Sigmoid colon (tissue), 4 donors: Measurements from ENCODE around the gene CTNND2.

Source experiments
- EP300 ChIP-seq, 4 donors: sonication (generic); formaldehyde crosslinking; IDR thresholded peaks; one replicate each; pipeline ENCODE4 v1.6.1; 2017; ENCODE audit warnings: antibody characterized with exemption in 4 of 4
- POLR2A ChIP-seq, 2 donors: fragments of 450-650 bp; IDR thresholded peaks; one replicate each; pipeline ENCODE4 v1.6.1; 2016; ENCODE audit warnings: antibody characterized with exemption in 2 of 2, mild to moderate bottlenecking in 2 of 2, moderate library complexity in 2 of 2
- POLR2AphosphoS5 ChIP-seq, 4 donors: sonication (generic); formaldehyde crosslinking; IDR thresholded peaks; one replicate each; pipeline ENCODE4 v1.6.1; 2017; ENCODE audit warnings: antibody characterized with exemption in 4 of 4
- TF ChIP-seq, protein P1 (sequence below), 4 experiments: fragments of 450-650 bp in 3 of 4; fragments of 200-600 bp in 1 of 4; IDR thresholded peaks; one replicate each; pipeline ENCODE4 v1.5.1; 2016 to 2019; ENCODE audit warnings: antibody characterized with exemption in 4 of 4, mild to moderate bottlenecking in 3 of 4, moderate library complexity in 2 of 4

DNA sequence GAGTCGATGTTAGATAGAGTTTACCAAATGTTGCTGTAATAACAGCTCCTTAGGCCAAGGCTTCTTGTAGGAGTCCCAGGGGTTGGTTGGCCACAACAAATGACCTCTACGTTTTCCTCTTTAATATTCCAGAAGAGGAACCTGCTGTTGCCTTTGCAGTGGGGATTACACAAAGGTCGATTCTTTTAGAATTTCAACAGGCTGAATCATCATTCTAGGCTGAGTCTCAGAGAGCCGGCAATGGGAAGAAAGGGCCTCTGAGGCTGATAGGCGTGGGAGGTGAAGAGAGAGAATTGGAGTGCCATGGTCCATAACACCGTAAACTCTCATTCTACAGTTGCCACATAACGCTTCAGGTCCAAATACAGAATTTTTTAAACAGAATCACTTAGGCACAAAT is 737.3 kb downstream of the CTNND2 start:
- TF ChIP-seq, protein P1, sequence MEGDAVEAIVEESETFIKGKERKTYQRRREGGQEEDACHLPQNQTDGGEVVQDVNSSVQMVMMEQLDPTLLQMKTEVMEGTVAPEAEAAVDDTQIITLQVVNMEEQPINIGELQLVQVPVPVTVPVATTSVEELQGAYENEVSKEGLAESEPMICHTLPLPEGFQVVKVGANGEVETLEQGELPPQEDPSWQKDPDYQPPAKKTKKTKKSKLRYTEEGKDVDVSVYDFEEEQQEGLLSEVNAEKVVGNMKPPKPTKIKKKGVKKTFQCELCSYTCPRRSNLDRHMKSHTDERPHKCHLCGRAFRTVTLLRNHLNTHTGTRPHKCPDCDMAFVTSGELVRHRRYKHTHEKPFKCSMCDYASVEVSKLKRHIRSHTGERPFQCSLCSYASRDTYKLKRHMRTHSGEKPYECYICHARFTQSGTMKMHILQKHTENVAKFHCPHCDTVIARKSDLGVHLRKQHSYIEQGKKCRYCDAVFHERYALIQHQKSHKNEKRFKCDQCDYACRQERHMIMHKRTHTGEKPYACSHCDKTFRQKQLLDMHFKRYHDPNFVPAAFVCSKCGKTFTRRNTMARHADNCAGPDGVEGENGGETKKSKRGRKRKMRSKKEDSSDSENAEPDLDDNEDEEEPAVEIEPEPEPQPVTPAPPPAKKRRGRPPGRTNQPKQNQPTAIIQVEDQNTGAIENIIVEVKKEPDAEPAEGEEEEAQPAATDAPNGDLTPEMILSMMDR (IDR thresholded peaks at IDR 0.05), result no peak
- TF ChIP-seq POLR2A (IDR thresholded peaks at IDR 0.05), result no peak
- TF ChIP-seq POLR2AphosphoS5 (IDR thresholded peaks at IDR 0.05), result no peak
- TF ChIP-seq EP300 (IDR thresholded peaks at IDR 0.05), result no peak
